Measurements from ENCODE around the gene DYRK2. TPM values are rescaled to one million over a fixed set of nuclear protein-coding genes. Genes with fewer than 3 reads are reported as not detected.
A peak's percentile ranks its signal among the peaks of the same experiment; 100 is the strongest.

Gene DYRK2
- total RNA-seq, 1 donor from 2014 or later, result 79.9 TPM

GRCh38 chr12:67705394-67706370, 57.1 kb downstream of the DYRK2 start:
- peak; percentile 53 for DNase-seq

GRCh38 chr12:67709367-67709954, 60.9 kb downstream of the DYRK2 start:
- no peak for DNase-seq

- no peak for DNase-seq
Measured at GRCh38 chr12:67710582-67710981, 62.0 kb downstream of the DYRK2 start.

- no peak for DNase-seq
Measured at GRCh38 chr12:67712011-67712410, 63.5 kb downstream of the DYRK2 start.

- no peak for DNase-seq
Measured at GRCh38 chr12:67714648-67715047, 66.1 kb downstream of the DYRK2 start.

Data from tongue (tissue), 2 donors.